ENCODE measurements around the gene CUL1.

The CUL1 gene

DNA sequence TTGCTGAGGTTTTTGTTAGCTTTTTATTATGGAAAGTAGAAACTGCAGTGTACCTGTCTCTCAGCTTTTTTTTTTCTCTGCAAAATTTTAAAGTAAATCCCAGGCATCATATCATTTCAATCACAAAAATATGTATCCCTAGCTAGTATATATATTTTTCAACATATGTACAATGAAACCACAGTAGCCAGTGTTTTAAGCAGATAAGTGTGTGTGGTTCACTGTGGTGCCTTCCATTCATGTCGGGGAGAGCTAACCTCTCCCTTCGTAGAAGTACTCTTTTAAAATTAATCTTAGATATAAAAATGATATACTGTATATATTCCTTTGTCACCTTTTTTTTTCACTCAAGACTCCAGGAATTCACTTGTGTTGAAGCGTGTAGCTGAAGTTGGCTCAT is 22.7 kb downstream of the CUL1 start:
- peak overlapping the region; percentile 8 for H3K27ac Mint-ChIP-seq
- H3K4me1 Mint-ChIP-seq (ENCODE audit: low read depth): peaks cover 93% of the 10 kb centered on the region
- peaks cover 6% of the 10 kb centered on the region for H3K36me3 Mint-ChIP-seq
- H3K4me3 Mint-ChIP-seq: peak overlapping the region; percentile 18
- H3K27me3 Mint-ChIP-seq: no peaks in the 10 kb centered on the region
- H3K9me3 Mint-ChIP-seq (ENCODE audit: low read depth): no peaks in the 10 kb centered on the region

DNA sequence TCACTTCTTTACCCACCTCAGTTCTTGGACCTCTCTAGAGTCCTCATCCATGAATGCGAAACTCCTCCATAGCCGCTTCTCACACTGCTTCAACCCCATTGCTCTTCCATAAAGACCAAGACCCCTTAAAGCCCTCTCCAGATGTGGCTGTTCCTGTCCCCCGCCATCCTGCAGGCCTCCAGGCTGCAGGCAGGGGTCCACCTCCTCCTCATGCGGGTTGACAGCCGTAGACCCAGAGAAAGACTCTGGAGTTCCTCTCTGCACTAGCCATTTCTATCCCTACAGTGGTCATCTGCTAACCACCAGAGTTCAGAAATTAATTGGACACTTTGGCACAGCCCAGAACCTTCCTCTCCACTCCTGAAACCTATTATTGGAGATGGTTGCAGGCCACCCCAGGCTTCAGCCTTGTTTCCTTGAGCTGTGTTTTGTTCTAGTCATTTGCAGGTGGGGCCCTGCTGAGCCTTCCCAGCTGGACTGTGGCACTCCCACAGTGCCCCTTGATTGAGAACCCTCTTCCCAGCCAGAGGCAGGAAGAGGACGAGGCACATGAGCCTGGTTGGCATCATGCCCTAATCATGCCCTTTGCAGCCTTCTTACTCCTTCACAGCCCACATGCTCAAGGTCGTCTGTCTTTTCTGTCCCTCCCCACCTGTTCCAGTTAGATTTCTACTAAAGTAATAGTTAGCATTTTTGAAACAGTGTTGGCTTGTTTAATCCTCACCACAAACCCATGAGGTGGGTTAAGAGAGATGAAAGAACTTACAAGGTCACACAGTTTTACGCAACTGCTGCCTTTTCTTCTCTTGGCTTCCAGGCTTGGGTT is 23.9 kb downstream of the CUL1 start:
- peaks cover 94% of the 10 kb centered on the region for H3K4me1 Mint-ChIP-seq (ENCODE audit: low read depth)
- H3K36me3 Mint-ChIP-seq: peaks cover 1% of the 10 kb centered on the region
- H3K27me3 Mint-ChIP-seq: no peaks in the 10 kb centered on the region
- H3K9me3 Mint-ChIP-seq (ENCODE audit: low read depth): no peaks in the 10 kb centered on the region
- H3K4me3 Mint-ChIP-seq: peak overlapping the region; percentile 14
- peak overlapping the region; percentile 1 for H3K27ac Mint-ChIP-seq

DNA sequence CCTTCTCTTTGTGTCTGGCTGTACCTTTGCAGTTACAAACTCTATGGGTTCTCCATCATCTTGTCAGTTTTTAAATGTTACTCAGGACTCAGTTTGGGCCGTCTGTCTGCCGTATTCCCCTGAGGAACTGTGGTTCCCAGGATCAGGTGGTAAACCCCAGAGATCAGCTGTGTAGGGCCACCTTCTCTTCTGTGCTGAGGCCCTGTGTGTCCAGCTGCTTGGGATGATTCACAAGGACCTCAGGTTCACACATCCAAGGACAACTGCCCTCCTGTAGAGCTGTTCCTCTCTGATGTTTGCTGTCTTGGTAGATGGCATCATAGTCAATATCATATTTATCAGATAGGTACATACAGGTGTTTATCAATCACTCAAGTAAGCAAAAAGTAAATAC is 24.5 kb downstream of the CUL1 start:
- no peak overlapping the region for H3K27ac Mint-ChIP-seq

DNA sequence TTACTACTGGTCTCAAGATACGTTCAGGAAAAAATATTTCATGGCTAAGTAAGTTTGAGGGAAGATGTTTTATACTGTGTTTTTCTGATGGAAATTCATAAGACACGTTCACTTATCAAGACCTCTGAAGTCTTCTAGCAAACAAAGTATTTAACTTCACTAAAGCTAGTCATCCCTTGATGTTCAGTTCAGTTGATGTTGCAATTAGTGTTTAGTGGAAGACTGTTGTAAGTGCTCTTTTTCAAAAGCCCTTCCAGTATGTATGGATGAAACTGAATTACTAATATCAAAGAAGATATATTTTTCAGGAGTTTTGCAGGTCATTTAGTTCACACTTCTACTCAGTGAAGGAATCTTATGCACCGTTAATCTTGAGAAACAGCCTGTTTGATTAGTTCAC is 25.1 kb downstream of the CUL1 start:
- no peaks in the 10 kb centered on the region for H3K9me3 Mint-ChIP-seq (ENCODE audit: low read depth)
- peaks cover 92% of the 10 kb centered on the region for H3K4me1 Mint-ChIP-seq (ENCODE audit: low read depth)
- peaks cover 4% of the 10 kb centered on the region for H3K36me3 Mint-ChIP-seq
- H3K27ac Mint-ChIP-seq: no peak overlapping the region
- no peaks in the 10 kb centered on the region for H3K27me3 Mint-ChIP-seq
- H3K4me3 Mint-ChIP-seq: no peak overlapping the region

More for the DNA sequence above, 24.5 kb downstream of the CUL1 start:
- Mint-ChIP-seq H3K4me1 (ENCODE audit: low read depth) (peaks cover 94% of the 10 kb centered on the region), H3K27me3 (no peaks in the 10 kb centered on the region), H3K36me3 (peaks cover 4% of the 10 kb centered on the region), H3K4me3 (peak overlapping the region; percentile 14), H3K9me3 (ENCODE audit: low read depth) (no peaks in the 10 kb centered on the region)

DNA sequence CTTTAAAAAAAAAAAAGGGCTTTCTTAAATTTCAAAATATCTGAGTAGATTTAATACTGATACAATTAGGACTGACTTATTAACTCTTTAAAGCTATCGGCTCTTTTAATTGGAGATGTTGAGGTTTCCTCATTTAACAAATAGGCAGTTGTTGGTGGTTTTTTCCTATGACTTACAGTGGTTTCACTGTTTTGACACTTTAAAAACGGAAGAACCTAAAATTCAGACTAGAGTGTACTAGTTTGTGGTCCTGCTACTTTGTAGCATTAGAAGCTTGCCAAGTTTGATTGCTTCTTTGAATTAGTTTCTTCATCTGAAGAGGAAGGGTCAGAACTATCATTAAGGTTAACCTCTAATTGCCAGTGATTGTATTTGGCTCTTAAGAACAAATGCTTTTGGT is 27.7 kb downstream of the CUL1 start:
- no peaks in the 10 kb centered on the region for H3K27me3 Mint-ChIP-seq
- peaks cover 4% of the 10 kb centered on the region for H3K36me3 Mint-ChIP-seq
- no peak overlapping the region for H3K4me3 Mint-ChIP-seq
- H3K27ac Mint-ChIP-seq: no peak overlapping the region
- H3K9me3 Mint-ChIP-seq (ENCODE audit: low read depth): no peaks in the 10 kb centered on the region
- H3K4me1 Mint-ChIP-seq (ENCODE audit: low read depth): peaks cover 75% of the 10 kb centered on the region

DNA sequence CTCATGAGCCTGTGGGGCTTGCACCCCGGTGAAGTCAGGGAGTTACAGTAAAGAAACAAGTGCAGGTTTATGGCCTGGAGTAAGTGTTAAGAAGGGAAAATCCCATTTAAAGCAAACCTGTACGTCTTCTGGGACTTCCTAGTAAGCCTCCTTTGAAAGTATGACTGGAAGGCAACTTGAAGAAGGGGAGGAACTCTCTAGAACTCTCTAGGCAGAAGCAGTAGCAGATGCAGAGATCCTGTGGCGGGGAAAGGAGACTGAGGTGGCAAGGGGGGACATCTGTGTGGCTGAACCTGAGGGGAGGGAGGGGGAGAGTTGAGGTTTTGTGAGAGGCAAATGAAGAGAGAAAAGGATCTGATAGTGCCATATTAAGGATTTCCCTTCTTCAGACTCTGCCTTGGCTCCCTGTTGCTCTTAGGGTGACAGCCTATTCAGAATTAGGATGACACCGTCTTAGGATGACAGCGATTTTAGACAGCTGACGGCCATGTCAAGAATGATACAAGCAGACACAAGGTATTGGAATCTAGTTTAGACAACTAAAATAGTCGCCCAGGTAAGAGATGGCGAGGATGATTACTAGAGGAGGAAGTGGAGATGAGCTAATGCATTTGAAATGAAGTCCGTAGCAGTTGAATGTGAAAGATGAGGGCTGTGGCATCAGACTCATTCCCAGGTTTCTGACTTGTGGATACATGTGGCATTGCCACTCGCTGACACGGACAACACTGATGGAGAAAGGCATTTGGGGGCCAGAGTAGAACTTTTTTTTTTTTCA is 29.0 kb downstream of the CUL1 start:
- H3K27me3 Mint-ChIP-seq: no peaks in the 10 kb centered on the region
- H3K36me3 Mint-ChIP-seq: peaks cover 10% of the 10 kb centered on the region
- H3K4me3 Mint-ChIP-seq: no peak overlapping the region
- peak overlapping the region; percentile 75 for H3K27ac Mint-ChIP-seq
- no peaks in the 10 kb centered on the region for H3K9me3 Mint-ChIP-seq (ENCODE audit: low read depth)
- H3K4me1 Mint-ChIP-seq (ENCODE audit: low read depth): peaks cover 70% of the 10 kb centered on the region

DNA sequence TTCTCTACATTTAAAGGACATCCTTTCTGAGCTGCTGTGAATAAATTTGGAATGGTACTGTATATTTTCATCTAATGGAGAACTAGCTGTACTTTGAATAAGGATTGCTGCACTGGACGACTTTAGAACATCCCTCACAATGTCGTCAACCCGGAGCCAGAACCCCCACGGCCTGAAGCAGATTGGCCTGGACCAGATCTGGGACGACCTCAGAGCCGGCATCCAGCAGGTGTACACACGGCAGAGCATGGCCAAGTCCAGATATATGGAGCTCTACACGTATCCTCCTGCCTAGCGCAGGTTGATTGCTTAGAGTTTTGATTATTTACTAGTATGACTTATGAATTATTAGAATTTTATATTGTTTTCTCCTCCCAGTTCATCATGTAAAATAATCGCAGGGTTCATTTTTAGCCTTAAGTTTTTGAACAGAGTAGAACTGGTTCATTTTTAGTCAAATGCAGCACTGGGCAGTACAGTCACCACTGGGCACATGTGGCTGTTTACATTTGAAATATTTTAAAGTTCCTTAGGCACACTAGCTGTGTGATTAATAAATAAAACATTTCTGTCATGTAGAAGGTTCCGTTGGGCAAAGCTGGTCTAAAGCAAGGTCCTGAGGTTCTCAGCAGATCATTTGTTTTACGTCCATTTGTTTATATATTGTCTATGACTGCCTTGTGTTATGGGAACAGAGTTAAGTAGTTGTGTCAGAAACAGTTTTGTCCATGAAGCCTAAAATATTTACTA is 31.5 kb downstream of the CUL1 start:
- Mint-ChIP-seq H3K27me3 (no peaks in the 10 kb centered on the region), H3K9me3 (ENCODE audit: low read depth) (no peaks in the 10 kb centered on the region), H3K4me3 (no peak overlapping the region), H3K4me1 (ENCODE audit: low read depth) (peaks cover 51% of the 10 kb centered on the region), H3K36me3 (peaks cover 12% of the 10 kb centered on the region), H3K27ac (no peak overlapping the region)

DNA sequence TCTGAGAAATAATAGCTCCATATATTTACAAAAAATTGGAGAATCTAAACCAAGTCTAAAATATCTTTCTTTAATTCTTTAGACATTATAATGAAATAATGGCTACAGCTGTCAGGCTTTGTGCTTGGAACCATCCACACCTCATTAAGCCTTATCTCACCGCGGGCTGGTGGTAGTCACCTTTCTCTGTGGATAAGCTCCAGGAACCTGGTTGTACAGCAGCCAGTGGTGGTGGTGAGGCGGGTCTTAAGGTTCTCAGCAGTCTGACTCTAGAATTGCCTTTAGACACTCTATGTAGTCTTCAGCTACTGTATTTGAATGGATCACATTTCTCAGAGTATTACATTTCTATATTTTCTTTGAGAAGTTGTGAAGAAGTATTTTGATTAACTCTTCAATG is 34.2 kb downstream of the CUL1 start:
- peaks cover 32% of the 10 kb centered on the region for H3K4me1 Mint-ChIP-seq (ENCODE audit: low read depth)

DNA sequence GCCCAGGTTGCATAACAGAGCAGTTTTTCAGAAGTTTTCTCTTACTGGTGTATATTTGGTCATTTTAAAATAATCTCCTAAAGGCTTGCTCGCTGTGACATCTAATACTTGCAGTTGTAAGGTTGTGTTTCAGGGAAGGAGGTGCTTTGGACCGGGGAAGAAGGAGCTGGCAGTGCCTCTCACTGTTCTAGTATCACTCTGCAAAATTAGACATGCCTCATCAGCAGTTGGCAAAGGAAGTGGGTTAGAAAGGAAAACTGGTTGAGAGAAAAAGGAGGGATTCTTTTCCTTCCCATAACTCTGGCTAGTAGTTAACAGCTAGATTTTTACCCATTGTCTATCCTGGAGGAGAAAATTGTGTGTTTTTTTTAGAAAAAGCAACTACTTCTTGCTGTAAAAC is 34.8 kb downstream of the CUL1 start:
- H3K4me1 Mint-ChIP-seq (ENCODE audit: low read depth): peaks cover 28% of the 10 kb centered on the region
- H3K4me3 Mint-ChIP-seq: no peak overlapping the region
- peaks cover 14% of the 10 kb centered on the region for H3K36me3 Mint-ChIP-seq
- no peaks in the 10 kb centered on the region for H3K27me3 Mint-ChIP-seq
- no peaks in the 10 kb centered on the region for H3K9me3 Mint-ChIP-seq (ENCODE audit: low read depth)
- H3K27ac Mint-ChIP-seq: no peak overlapping the region

More for the DNA sequence above, 34.2 kb downstream of the CUL1 start:
- Mint-ChIP-seq H3K4me3 (no peak overlapping the region), H3K27ac (no peak overlapping the region), H3K36me3 (peaks cover 16% of the 10 kb centered on the region), H3K27me3 (no peaks in the 10 kb centered on the region), H3K9me3 (ENCODE audit: low read depth) (no peaks in the 10 kb centered on the region)

DNA sequence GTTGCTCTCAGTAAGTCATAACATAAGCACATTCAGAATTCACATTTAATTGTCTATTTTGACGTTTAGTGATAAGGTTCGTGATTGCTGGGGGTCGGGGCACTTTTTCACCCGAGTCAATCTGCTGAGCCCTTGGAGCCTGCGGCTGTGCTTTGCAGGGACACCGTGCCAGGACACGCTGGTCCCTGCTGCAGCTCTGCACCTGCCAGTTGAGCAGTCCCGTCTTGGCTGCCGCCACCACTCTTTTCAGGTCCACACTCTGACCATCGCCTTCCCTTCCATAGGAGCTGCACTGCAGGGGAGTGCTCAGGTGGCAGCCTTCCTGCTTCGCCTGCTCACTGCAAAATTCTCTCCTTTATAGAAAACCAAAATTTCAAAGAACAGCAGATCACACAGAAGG is 36.4 kb downstream of the CUL1 start:
- H3K4me1 Mint-ChIP-seq (ENCODE audit: low read depth): peaks cover 28% of the 10 kb centered on the region
- no peak overlapping the region for H3K27ac Mint-ChIP-seq
- no peaks in the 10 kb centered on the region for H3K9me3 Mint-ChIP-seq (ENCODE audit: low read depth)
- peaks cover 14% of the 10 kb centered on the region for H3K36me3 Mint-ChIP-seq
- no peak overlapping the region for H3K4me3 Mint-ChIP-seq
- no peaks in the 10 kb centered on the region for H3K27me3 Mint-ChIP-seq

DNA sequence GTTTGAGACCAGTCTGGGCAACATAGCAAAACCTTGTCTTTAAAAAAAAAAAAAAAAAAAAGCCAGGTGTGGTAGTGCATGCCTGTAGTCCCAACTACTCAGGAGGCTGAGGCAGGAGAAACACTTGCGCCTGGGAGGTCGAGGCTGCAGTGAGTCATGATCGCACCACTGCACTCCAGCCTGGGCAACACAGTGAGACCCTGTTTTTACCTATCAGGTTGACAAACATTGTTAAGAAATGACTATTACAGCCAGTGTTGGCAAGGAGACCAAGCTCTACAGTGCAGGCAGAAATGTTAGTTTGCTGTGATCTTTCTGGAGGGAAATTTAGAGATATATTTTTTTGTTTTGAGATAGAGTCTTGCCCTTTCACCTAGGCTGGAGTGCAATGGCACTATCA is 37.3 kb downstream of the CUL1 start:
- Mint-ChIP-seq H3K27ac (no peak overlapping the region), H3K4me3 (no peak overlapping the region), H3K36me3 (peaks cover 18% of the 10 kb centered on the region), H3K4me1 (ENCODE audit: low read depth) (peaks cover 27% of the 10 kb centered on the region), H3K27me3 (no peaks in the 10 kb centered on the region), H3K9me3 (ENCODE audit: low read depth) (no peaks in the 10 kb centered on the region)

DNA sequence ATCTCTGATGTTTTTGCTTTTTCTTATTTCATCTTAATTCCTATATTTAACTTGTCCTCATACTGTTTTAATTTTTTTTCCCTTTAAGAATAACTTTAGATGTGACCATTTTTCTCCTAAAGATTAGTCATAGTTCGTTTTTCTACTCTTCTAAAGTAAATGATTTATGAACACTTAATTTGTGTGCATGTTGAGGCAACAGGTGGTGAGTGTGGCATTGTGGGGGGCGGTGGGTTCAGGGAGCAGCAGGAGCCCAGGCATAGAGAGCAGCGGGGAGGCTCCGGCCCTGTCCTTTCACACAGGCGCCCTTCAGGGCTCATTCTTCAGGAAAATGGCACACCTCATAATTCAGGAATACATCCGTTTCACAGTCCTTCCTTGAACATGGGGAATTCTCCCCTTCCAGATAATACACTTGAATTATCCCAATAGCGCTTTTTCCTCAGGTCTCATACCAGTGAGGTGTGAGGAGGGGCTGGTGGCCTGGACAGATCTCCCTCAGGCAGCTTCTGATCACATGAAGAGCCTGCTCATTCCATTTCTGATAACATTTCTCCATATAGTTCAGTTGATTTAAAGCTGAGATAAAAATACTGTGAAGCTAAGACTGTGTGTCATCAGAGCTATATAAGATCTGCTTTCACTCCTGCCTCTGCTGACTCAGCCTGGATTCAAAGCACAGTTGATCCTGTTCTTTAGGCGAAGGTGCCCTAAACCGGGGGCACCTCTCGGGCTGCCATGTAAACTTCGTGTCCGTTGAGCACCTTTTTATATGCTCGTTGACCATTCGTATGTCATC is 40.2 kb downstream of the CUL1 start:
- H3K27ac Mint-ChIP-seq: peak overlapping the region; percentile 55

DNA sequence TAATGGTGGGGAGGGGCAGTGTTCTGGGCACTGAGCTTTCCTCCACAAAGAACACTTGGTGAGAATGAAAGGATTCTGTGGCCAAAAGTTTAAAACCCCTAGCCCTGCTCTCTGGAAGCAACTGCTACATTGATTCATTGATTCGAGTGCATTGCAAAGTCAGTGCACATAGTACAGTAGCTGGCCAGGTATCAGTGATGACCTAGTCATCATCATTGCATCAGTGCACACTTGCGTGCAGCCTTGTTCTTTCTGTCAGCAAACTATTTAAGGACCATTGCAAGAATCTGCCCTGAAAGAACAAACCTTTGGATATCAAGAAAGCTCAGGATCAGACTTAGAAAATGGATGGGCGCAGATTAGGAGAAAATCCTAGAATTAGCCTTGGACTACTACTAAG is 47.4 kb downstream of the CUL1 start:
- Mint-ChIP-seq H3K4me1 (ENCODE audit: low read depth) (peaks cover 28% of the 10 kb centered on the region), H3K4me3 (no peak overlapping the region), H3K27ac (peak overlapping the region; percentile 47), H3K27me3 (no peaks in the 10 kb centered on the region), H3K9me3 (ENCODE audit: low read depth) (peaks cover 4% of the 10 kb centered on the region), H3K36me3 (peaks cover 30% of the 10 kb centered on the region)

More for the DNA sequence above, 40.2 kb downstream of the CUL1 start:
- Mint-ChIP-seq H3K27me3 (no peaks in the 10 kb centered on the region), H3K9me3 (ENCODE audit: low read depth) (no peaks in the 10 kb centered on the region), H3K4me1 (ENCODE audit: low read depth) (peaks cover 20% of the 10 kb centered on the region), H3K36me3 (peaks cover 24% of the 10 kb centered on the region), H3K4me3 (no peak overlapping the region)

DNA sequence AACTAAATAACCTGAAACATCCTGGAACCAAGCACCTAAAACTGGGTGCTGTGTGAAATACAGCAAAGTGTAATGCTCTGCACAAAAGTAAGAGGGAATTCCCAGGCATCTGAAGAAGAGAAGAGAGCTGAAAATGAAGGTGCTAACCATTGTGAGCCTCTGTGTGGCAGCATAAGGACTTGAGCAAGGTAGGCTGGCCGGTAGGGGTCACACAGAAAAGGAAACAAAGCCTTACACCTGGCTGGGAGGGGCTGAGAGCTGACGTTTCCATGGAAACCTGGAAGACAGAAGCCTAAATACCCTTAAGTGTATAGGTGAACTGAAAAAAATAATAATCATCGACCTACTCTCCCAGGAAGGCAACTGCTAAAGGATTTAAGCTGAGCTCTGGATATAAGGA is 48.6 kb downstream of the CUL1 start:
- Mint-ChIP-seq H3K4me1 (ENCODE audit: low read depth) (peaks cover 30% of the 10 kb centered on the region), H3K4me3 (no peak overlapping the region), H3K9me3 (ENCODE audit: low read depth) (peaks cover 4% of the 10 kb centered on the region), H3K27me3 (no peaks in the 10 kb centered on the region), H3K27ac (no peak overlapping the region), H3K36me3 (peaks cover 24% of the 10 kb centered on the region)

Data from activated naive CD8-positive, alpha-beta T cell (primary cell).